Measurements from ENCODE around the gene SIPA1L3. TPM values are rescaled to one million over a fixed set of nuclear protein-coding genes. Genes with fewer than 3 reads are reported as not detected.

Gene SIPA1L3
- total and polyA plus RNA-seq, 2 of the 13 experiments (the other 11 are each of a cell fraction or from before 2014, with no cell fraction given): 5.5 to 7.7 TPM

GRCh38 chr19:38061294-38061693, 154.3 kb downstream of the SIPA1L3 start (continued):
- no peak for TF ChIP-seq MLX (CRISPR knock-in tag; IDR thresholded peaks at IDR 0.05)
- TF ChIP-seq ZNF446 (CRISPR knock-in tag; IDR thresholded peaks at IDR 0.05): no peak
- TF ChIP-seq GLMP (CRISPR knock-in tag; IDR thresholded peaks at IDR 0.05; ENCODE audit: borderline replicate concordance): no peak
- TF ChIP-seq, protein P1, sequence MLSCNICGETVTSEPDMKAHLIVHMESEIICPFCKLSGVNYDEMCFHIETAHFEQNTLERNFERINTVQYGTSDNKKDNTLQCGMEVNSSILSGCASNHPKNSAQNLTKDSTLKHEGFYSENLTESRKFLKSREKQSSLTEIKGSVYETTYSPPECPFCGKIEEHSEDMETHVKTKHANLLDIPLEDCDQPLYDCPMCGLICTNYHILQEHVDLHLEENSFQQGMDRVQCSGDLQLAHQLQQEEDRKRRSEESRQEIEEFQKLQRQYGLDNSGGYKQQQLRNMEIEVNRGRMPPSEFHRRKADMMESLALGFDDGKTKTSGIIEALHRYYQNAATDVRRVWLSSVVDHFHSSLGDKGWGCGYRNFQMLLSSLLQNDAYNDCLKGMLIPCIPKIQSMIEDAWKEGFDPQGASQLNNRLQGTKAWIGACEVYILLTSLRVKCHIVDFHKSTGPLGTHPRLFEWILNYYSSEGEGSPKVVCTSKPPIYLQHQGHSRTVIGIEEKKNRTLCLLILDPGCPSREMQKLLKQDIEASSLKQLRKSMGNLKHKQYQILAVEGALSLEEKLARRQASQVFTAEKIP (CRISPR knock-in tag; IDR thresholded peaks at IDR 0.05; ENCODE audit: borderline replicate concordance): no peak
- no peak for TF ChIP-seq ZNF879 (CRISPR knock-in tag; IDR thresholded peaks at IDR 0.05)
- no peak for TF ChIP-seq ZNF18 (CRISPR knock-in tag; IDR thresholded peaks at IDR 0.05; ENCODE audit: insufficient replicate concordance)
- no peak for TF ChIP-seq ZMAT5 (CRISPR knock-in tag; IDR thresholded peaks at IDR 0.05; ENCODE audit: borderline replicate concordance, low read depth)
